Measurements from ENCODE around the gene KRTAP4-1.
"Not testable (repeated sequence)": the region's sequence is repeated elsewhere in the genome, so short reads cannot be mapped to it uniquely, and the experiment has no call there.

KRTAP4-1 gene

DNA sequence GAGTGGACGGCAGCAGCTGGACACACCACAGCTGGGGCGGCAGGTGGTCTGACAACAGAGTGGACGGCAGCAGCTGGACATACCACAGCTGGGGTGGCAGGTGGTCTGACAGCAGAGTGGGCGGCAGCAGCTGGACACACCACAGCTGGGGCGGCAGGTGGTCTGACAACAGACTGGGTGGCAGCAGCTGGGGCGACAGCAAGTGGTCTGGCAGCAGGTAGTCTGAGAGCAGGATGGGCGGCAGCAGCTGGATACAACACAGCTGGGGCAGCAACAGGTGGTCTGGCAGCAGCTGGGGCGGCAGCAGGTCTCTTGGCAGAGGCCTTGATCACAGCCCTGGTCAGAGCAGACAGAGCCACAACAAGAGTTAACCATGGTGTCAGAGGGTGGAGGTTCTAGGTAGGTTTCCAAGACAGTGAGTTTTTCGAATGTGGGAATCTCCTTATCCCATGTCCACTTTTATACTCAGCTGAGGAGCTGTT lies at the start of gene KRTAP4-1:
KRTAP4-1 (minus strand) TSS at position 432 of the 482 bp plus-strand sequence; CDS start at position 375, 57 bp downstream.
- no peak for DNase-seq

DNA sequence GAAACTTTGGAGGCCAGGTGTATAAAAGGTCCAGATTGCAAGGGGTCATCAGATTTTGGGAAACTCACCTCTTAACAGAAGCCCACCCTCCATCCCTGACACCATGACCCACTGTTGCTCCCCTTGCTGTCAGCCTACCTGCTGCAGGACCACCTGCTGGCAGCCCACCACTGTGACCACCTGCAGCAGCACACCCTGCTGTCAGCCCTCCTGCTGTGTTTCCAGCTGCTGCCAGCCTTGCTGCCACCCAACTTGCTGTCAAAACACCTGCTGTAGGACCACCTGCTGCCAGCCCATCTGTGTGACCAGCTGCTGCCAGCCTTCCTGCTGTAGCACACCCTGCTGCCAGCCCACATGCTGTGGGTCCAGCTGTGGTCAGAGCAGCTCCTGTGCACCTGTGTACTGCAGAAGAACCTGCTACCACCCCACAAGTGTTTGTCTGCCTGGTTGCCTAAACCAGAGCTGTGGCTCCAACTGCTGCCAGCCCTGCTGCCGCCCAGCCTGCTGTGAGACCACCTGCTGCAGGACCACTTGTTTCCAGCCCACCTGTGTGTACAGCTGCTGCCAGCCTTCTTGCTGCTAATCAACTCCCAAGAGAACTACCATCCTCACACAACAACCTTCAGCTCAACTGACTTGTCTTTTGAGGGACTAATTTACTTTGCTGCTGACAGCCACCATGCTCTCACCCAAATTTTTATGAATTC lies 47.8 kb upstream of the KRTAP4-1 start, which contains the start of gene KRTAP9-3:
KRTAP9-3 (plus strand) TSS at position 51 of the 707 bp plus-strand sequence; CDS start at position 104, 53 bp downstream.
- DNase-seq: not testable (repeated sequence)

DNA sequence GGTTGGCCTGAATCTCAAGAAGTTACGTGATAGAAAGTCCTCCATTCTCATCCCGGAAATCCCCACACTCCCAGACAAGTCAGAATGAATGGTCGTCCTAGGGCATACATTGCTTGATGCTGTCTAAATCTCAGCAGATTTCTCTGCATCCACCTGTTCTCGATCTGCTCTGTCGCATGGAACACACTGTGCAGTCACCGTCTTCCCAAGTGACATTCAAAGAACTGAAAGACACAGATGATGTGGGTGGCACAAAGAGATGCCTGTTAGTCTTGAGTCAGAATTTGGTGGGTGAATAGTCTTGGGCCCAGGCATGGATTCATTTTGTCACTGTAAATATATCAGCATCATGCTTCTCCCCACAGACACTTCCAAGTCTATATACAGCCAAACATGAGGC lies 47.0 kb upstream of the KRTAP4-1 start:
- DNase-seq: no peak

DNA sequence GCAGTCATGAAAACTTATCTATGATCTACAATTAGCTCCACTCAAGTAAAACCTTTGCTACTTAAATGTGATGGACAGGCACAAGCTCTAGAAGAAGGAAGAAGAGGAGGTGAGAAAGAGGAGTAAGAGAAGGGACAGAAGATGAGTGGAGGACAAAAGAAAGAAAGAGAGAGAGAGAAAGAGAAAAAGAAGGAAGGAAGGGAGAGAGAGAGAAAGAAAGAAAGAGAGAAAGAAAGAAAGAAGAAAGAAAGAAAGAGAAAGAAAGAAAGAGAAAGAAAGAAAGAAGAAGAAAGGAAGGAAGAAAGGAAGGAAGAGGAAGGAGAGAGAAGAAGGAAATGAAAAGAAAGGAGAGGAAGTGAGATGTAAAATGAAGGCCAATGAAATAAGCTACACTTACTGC lies 45.4 kb upstream of the KRTAP4-1 start:
- DNase-seq: no peak

DNA sequence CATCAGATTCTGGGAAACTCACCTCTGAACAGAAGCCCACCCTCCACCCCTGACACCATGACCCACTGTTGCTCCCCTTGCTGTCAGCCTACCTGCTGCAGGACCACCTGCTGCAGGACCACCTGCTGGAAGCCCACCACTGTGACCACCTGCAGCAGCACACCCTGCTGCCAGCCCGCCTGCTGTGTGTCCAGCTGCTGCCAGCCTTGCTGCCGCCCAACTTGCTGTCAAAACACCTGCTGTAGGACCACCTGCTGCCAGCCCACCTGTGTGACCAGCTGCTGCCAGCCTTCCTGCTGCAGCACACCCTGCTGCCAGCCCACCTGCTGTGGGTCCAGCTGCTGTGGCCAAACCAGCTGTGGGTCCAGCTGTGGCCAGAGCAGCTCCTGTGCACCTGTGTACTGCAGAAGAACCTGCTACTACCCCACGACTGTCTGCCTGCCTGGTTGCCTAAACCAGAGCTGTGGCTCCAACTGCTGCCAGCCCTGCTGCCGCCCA lies 41.9 kb upstream of the KRTAP4-1 start, which contains the start of gene KRTAP9-2:
KRTAP9-2 (plus strand) TSS at position 51 of the 498 bp plus-strand sequence; CDS start at position 58, 7 bp downstream.
- not testable (repeated sequence) for DNase-seq

DNA sequence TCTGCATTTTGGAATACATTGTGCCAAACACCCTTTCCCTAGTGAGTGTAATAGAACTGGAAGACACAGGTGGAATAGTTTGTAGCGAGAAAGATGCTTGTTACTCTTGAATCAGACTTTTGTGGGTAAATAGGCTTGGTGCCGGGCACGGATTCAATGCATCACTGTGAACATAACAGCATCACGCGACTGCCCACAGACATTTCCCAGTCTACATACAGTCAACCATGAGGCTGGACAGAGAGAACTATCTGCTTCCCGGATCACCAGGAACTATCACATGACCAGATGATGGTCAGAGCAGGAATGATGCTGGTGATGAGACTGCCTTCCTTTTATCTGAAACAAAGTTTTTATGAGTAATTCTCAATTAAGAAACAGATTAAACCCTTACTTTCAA lies 41.3 kb upstream of the KRTAP4-1 start:
- DNase-seq: no peak

DNA sequence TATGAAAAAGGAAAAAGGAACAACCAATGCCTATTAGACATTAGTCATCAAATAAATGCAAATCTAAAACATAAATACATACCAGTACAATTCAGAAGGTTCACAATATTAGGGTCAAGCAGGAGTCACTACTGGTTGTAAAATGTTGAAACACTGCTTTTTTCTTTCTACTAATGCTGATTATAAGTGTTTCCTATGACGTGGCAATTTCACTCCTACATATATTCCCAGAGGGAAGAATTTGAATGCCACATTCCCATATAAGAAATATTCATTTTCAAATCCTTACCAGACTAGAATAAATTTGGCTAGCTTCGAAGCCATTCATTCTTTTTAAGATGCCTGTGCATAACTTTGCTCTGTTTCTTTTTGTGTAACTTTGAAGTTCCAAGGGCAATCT lies 39.1 kb upstream of the KRTAP4-1 start:
- no peak for DNase-seq

DNA sequence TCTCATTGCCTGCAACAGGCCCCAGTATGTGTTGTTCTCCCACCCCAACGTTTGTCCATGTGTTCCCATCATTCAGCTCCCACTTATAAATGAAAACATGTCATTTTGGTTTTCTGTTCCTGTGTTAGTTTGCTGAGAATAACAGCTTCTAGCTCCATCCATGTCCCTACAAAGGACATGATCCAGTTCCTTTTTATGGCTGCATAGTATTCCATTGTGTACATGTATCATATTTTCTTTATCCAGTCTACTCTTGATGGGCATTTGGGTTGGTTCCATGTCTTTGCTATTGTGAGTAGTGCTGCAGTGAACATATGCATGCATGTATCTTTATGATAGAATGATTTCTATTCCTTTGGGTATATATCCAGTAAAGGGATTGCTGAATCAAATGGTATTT lies 31.0 kb upstream of the KRTAP4-1 start:
- no peak for DNase-seq

DNA sequence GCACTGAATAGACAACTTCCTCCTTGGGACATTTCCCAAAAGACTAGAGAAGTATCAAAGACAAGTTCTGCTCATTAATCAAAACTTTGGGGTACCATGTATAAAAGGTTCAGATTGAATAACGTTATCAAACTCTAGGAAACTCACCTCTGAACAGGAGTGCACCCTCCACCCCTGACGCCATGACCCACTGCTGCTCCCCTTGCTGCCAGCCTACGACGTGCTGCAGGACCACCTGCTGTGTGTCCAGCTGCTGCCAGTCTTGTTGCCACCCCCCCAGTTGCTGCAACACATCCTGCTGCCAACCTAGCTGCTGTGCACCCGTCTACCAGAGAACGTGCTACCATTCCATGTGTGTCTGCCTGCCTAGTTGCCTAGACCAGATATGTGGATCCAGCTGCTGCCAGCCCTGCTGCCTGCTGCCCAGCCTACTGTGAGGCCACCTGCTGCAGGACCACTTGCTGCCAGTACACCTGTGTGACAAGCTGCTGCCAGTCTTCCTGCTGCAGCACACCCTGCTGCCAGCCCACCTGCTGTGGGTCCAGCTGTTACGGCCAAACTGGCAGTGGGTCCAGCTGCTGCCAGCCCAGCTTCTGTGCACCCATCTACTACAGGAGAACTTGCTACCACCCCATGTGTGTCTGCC lies 27.9 kb upstream of the KRTAP4-1 start:
- no peak for DNase-seq

DNA sequence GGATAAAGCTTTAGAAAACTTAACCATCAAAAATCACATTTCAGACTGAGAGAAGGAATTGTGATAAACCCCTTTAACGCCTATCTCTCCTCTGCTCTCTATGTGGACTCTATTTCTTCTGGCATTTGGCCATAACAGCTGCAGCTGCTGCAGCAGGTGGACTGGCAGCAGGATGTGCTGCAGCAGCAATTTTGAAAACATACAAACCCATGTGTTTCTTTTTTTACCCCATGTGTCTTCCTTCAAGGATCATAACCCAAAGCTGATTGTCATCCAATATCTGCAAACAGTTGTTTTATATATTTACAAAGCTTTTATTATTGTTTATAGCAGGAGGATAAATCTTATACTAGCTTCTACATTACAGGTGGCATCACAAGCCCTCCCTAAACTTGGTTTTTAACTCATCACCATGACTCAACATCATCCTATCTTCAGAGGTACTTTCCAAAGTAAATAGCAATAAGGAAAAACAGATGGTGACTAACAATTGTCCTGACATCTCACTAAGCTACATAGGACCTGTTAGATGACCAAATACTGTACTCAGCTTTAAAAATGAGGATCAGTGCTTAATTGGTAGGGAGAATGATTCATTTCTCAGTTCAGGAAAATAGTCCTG lies 27.2 kb upstream of the KRTAP4-1 start:
- DNase-seq: no peak

DNA sequence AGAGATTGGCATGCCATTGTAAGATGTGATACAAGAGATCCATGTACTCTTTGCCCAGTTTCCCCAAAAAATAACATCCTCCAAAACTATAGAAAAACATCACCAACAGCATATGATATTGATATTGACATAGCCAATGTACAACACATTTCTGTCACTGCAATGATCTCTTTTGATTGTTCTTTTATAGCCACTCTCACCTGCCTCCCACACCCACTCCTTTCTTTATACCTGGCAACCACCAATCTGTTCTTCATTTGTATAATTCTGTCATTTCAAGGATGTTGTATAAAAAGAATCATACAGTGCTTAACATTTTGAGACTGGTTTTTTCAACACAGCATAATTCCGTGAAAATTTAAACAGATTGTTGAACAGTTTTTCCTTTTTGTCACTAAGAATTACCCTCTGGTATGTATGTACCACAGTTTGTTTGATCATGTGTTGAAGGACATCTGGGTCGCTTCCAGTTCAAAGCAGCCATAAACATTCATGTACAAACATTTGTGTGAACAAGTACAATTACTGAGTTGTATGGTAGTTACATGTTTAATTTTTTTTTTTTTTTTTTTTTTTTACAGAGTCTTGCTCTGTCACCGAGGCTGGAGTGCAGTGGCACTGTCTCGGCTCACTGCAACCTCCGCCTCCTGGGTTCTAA lies 14.8 kb upstream of the KRTAP4-1 start:
- DNase-seq: no peak

DNA sequence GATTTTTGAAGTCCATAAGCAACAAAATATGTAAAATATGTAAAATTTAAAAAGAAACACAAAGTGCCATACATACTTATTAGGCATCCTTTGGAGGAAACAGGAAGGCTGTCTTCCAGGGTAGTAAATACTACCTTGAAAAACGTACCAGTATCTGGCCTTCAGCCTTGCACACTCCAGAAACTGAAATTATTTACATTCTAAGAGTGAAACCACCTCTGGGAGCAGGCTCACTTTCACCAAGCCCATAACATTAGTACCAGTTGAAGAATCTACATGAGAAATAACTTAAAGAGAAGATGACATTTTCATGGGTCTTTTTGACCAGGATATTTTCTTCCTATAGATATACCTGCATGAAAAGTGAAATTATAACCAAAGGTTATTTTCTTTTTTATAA lies 11.4 kb upstream of the KRTAP4-1 start:
- DNase-seq: no peak

DNA sequence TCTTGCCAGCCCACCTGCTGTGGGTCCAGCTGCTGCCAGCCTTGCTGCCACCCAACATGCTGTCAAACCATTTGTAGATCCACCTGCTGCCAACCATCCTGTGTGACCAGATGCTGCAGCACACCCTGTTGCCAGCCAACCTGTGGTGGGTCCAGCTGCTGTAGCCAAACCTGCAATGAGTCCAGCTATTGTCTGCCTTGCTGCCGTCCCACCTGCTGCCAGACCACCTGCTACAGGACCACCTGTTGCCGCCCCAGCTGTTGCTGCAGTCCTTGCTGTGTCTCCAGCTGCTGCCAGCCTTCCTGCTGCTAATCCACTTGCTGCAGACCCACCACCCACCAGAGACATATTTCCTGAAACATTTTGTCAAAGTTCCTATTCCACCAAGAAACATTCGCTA lies 5.6 kb upstream of the KRTAP4-1 start:
- DNase-seq: no peak

DNA sequence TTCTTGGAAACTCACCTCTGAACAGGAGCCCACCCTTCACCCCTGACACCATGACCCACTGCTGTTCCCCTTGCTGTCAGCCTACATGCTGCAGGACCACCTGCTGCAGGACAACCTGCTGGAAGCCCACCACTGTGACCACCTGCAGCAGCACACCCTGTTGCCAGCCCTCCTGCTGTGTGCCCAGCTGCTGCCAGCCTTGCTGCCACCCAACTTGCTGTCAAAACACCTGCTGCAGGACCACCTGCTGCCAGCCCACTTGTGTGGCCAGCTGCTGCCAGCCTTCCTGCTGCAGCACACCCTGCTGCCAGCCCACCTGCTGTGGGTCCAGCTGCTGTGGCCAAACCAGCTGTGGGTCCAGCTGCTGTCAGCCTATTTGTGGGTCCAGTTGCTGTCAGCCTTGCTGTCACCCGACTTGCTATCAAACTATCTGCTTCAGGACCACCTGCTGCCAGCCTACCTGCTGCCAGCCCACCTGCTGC lies 5.2 kb upstream of the KRTAP4-1 start, which contains the start of gene KRTAP9-1:
KRTAP9-1 (plus strand) TSS at position 51 of the 482 bp plus-strand sequence; CDS start at position 51, 0 bp downstream.
- DNase-seq: not testable (repeated sequence)

DNA sequence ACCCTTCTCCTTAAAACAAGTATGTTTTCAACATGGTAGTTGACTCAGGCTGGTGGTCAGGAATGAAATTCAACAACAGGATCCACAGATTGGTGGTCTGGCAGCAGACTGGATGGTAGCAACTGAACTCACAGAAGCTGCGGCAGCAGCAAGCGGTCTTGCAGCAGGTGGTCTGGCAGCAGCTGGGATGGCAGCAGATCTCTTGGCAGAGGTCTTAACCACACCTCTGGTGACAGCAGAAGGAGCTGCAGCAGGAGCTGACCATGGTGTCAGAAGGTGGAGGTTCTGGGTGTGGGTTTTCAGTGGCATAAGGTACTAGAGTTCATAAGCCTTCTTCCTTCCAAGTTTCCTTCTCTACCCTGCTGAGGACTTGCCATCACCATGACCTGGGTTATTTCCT lies 2.2 kb upstream of the KRTAP4-1 start:
- no peak for DNase-seq

DNA sequence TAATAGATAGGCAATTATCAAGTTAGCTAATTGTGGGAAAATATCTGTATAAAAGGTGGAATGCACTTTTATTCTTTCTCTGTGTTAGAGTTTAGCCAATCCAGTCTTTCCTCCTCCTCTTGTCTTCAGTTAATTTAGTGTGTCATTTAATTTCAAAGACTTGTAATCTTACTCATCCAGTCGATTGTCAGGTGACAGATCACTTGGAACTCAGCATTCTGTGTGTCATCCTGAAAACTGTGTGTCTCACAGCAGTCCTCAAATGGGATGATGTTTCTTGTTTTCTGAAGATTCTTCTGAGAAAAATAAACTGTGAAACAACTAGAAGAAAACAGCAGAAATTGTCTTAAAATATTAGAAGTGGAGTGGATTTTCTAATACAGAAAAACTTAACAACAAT lies 290 bp upstream of the KRTAP4-1 start:
- DNase-seq: no peak

DNA sequence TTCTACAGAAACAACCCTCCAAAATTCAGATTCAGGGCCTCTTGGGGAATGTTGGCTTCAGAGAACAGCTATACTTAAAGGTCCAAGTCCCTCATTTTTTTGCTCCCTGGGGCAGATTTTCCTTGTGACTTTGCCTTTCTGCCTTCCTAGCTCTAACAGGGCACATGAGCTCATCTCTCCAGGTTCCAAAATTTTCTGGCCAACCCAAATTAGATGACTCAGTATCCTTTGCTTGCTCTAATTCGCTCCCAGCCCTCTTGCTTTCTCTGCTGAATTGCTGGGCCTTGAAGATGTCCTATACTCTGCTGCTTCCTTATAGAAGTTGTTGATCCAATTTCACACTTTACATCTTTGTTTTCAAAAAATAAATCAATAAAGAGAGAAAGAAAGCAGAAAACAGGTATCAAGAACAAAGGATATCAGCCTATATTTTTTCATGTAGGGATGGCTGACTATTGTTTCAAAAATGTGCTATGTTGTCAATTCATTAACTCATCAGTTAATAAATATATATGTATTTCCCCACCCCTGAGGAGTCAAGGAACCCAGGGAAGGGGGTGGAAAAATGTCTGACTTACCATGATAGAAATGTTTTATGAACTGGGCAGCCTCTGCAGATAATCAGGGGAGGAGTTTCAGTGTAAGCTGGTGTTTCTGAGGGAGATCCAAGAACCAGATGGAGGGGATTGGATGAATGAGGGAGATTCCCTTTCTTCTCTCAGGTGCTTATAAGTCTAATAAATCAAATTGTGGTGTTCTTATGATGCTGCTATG lies 5.7 kb downstream of the KRTAP4-1 start:
- no peak for DNase-seq

DNA sequence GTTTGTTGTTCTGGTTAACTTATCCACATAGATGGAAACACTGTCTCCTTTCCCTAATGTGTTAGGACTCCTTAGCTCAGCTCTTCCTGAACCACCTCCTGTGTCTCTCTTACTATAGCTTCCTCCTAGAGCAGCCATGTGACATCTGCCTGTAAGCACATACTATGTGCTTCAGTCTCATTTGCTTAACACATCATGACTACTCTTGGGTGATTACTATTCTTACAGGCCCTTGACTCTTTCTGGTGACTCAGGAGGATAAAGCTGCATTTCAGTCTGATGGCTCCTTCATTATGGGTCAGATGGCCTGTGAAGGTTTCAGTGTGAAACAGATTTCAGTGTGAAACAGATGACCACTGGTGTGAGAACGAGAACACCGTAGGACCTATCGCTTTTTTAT lies 6.4 kb downstream of the KRTAP4-1 start:
- DNase-seq: no peak

DNA sequence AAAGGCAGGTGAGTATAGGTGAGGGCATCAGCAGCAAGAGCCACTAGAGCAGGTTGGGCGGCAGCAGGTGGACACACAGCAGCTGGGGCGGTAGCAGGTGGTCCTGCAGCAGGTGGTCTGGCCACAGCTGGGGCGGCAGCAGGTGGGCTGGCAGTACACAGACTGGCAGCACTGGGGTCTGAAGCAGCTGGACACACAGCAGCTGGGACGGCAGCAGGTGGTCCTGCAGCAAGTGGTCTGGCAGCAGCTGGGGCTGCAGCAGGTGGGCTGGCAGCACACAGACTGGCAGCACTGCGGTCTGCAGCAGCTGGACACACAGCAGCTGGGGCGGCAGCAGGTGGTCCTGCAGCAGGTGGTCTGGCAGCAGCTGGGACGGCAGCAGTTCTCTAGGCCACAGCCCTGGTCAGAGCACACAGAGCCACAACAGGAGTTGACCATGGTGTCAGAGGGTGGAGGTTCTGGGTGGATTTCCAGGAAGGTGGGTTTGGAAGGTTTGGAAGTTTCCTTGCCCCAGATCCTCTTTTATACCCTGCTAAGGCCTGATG lies 6.9 kb downstream of the KRTAP4-1 start, which contains the start of gene KRTAP4-2:
KRTAP4-2 (minus strand) TSS at position 495 of the 545 bp plus-strand sequence; CDS start at position 438, 57 bp downstream.
- DNase-seq: no peak

DNA sequence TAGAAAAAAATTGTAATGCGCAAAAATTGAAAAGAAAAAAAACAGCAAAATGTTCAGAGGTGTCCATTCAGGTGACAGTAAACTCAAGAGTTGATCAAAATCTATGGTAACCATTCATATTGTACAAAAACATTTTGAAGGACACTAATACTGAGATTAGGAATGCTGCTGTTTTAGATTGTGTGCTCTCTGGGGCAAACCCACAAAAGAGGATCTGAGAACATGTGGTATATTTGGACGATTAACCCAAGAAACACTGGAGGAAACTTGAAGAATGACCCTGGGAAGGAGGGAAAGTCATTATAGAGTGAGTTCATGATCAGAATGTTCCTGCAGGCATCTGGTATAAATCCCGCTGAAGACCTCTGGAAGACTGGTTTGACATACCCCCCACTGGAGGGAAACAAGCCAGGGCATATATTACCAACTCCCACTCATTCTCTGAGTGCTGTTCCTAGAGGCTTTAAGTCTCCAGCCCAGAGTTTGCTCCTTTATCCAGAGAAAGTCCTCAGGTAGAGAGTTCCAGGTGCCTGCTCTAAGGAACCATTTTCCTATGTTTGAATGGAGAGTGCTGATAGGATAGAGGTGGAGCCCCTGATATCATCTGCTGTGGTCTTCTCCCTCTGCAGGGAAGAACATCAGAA lies 7.8 kb downstream of the KRTAP4-1 start:
- DNase-seq: no peak

DNA sequence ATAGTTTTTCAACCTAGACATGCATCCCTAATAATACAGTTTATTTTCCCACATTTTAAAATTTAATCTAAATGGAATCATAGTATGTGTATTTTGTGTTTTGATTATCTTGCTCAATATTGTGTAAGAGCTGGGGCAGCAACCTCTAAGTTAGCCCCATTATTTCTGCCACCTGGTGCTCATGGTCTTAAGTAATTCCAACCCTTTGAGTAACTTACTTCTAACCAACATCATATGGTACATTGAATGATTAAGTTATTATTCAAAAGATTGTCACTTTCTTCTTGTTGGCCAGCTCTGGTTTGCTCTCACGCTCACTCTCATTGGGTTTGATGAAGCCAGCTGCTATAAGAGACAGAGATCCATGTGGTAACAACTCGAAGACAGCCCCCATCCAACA lies 12.8 kb downstream of the KRTAP4-1 start:
- no peak for DNase-seq
